HEK293T (cell line): ENCODE data around the gene PSKH1.

Experiments
- ARNT ChIP-seq: fragments of 450-650 bp; IDR thresholded peaks from 2 replicates; pipeline ENCODE4 v1.6.1; 2017; ENCODE audit warnings: mild to moderate bottlenecking
- BHLHE40 ChIP-seq: fragments of 450-650 bp; IDR thresholded peaks from 2 replicates; pipeline ENCODE4 v1.6.1; 2016; ENCODE audit warnings: mild to moderate bottlenecking, moderate library complexity, borderline replicate concordance
- CTBP1 ChIP-seq: fragments of 450-650 bp; IDR thresholded peaks from 2 replicates; pipeline ENCODE4 v1.6.1; 2016; ENCODE audit warnings: borderline replicate concordance
- ELF4 ChIP-seq: fragments of 450-650 bp; IDR thresholded peaks from 2 replicates; pipeline ENCODE4 v1.6.1; 2017; ENCODE audit warnings: antibody characterized with exemption
- FOXA1 ChIP-seq: fragments of 450-650 bp; IDR thresholded peaks from 2 replicates; pipeline ENCODE4 v1.6.1; 2016; ENCODE audit warnings: mild to moderate bottlenecking
- FOXK2 ChIP-seq: fragments of 450-650 bp; IDR thresholded peaks from 2 replicates; pipeline ENCODE4 v1.6.1; 2016; ENCODE audit warnings: mild to moderate bottlenecking
- FOXM1 ChIP-seq: fragments of 450-650 bp; IDR thresholded peaks from 2 replicates; pipeline ENCODE4 v1.6.1; 2017; ENCODE audit warnings: mild to moderate bottlenecking, borderline replicate concordance
- HDGF ChIP-seq: fragments of 450-650 bp; IDR thresholded peaks from 2 replicates; pipeline ENCODE4 v1.6.1; 2017; ENCODE audit warnings: antibody characterized with exemption, borderline replicate concordance
- LEF1 ChIP-seq: fragments of 450-650 bp; IDR thresholded peaks from 2 replicates; pipeline ENCODE4 v1.6.1; 2017; ENCODE audit warnings: mild to moderate bottlenecking, borderline replicate concordance
- NFRKB ChIP-seq: fragments of 450-650 bp; IDR thresholded peaks from 2 replicates; pipeline ENCODE4 v1.6.1; 2016; ENCODE audit warnings: mild to moderate bottlenecking, moderate library complexity
- PKNOX1 ChIP-seq: fragments of 450-650 bp; IDR thresholded peaks from 2 replicates; pipeline ENCODE4 v1.6.1; 2016
- SP1 ChIP-seq: fragments of 450-650 bp; IDR thresholded peaks from 2 replicates; pipeline ENCODE4 v1.6.1; 2017
- SUZ12 ChIP-seq: fragments of 450-650 bp; IDR thresholded peaks from 2 replicates; pipeline ENCODE4 v1.6.1; 2016; ENCODE audit warnings: mild to moderate bottlenecking
- ZNF384 ChIP-seq: fragments of 450-650 bp; IDR thresholded peaks from 2 replicates; pipeline ENCODE4 v1.6.1; 2016

- TF ChIP-seq ELF4 (no peak), FOXA1 (no peak), BHLHE40 (no peak), HDGF (no peak), ARNT (no peak), LEF1 (no peak), CTBP1 (no peak), PKNOX1 (no peak), SP1 (no peak), FOXK2 (no peak), SUZ12 (no peak), FOXM1 (no peak), NFRKB (no peak), ZNF384 (no peak)
Measured at GRCh38 chr16:67949645-67950044, 56.6 kb downstream of the PSKH1 start.
